Mesodermal cell (in vitro differentiated cells): Measurements from ENCODE around the gene MRPS7.
A peak's percentile ranks its signal among the peaks of the same experiment; 100 is the strongest.
"Not testable (repeated sequence)": the region's sequence is repeated elsewhere in the genome, so short reads cannot be mapped to it uniquely, and the experiment has no call there.

Source experiments
- H3K27ac ChIP-seq: 2 replicates; pipeline ENCODE4 v1.7.0; 2013; ENCODE audit warnings: mild to moderate bottlenecking, low read depth, low read length, moderate library complexity; ENCODE audit not compliant: severe bottlenecking
- H3K36me3 ChIP-seq: 2 replicates; pipeline ENCODE4 v1.7.1; 2013; ENCODE audit warnings: mild to moderate bottlenecking, low read length, moderate library complexity; ENCODE audit not compliant: control insufficient read depth, insufficient read depth
- H3K4me1 ChIP-seq: one replicate; pipeline ENCODE4 v1.7.1; 2013; ENCODE audit warnings: mild to moderate bottlenecking, low read length; ENCODE audit not compliant: insufficient read depth, control insufficient read depth, poor library complexity, severe bottlenecking
- H3K4me3 ChIP-seq: 2 replicates; pipeline ENCODE4 v1.7.0; 2013; ENCODE audit warnings: low read length, control low read depth, mild to moderate bottlenecking; ENCODE audit not compliant: insufficient read depth, poor library complexity, severe bottlenecking; ENCODE audit errors: extremely low read depth
- H3K9me3 ChIP-seq: 2 replicates; pipeline ENCODE4 v1.7.1; 2013; ENCODE audit warnings: mild to moderate bottlenecking, low read length, moderate library complexity; ENCODE audit not compliant: control insufficient read depth
- WGBS, 2 experiments: methylation state at CpG; one replicate each; pipeline ENCODE4 v1.1.5; 2013; ENCODE audit warnings: missing lambda C conversion rate in 2 of 2; ENCODE audit not compliant: insufficient coverage in 2 of 2; 5-methylcytosine and 5-hydroxymethylcytosine counted together

The MRPS7 gene

DNA sequence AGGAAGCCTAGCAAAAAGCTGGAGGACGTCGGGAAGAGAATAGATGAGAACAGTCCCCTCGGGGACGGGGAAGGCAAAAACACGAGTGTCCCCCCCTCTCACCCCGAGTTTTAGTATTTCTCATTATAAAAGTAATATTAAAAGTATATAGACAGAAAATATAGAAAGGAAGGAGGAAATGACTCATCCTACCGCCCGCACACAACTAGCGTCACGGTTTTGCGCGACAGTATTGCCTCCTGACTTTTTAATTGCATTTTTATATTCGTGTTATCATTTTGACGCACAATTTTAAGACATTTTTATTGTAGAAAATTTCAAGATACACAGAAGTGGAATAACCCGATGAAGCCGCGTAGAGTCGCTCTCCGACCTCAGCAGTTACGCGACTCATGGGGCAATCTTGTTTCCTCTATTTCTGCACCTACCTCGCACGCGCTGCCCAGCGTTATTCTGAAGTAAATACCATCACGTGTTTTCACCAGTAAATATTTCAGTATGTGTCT is 28.2 kb downstream of the MRPS7 start:
- peaks cover 7% of the 10 kb centered on the region for H3K36me3 ChIP-seq
- peak overlapping the region; percentile 80 for H3K4me3 ChIP-seq
- H3K27ac ChIP-seq = no peak overlapping the region
- WGBS, 2 experiments = 92 to 94% methylated on average over 7 to 9 of the region's 26 CpGs
- no peaks in the 10 kb centered on the region for H3K4me1 ChIP-seq
- H3K9me3 ChIP-seq = no peaks in the 10 kb centered on the region

GRCh38 chr17:75292810-75293448 is 31.2 kb downstream of the MRPS7 start:
- H3K27ac ChIP-seq, H3K9me3 ChIP-seq, H3K4me1 ChIP-seq, H3K4me3 ChIP-seq, H3K36me3 ChIP-seq: not testable (repeated sequence)
- 86 to 89% methylated on average over 14 to 16 of the region's 16 CpGs for whole genome bisulfite sequencing, 2 experiments

DNA sequence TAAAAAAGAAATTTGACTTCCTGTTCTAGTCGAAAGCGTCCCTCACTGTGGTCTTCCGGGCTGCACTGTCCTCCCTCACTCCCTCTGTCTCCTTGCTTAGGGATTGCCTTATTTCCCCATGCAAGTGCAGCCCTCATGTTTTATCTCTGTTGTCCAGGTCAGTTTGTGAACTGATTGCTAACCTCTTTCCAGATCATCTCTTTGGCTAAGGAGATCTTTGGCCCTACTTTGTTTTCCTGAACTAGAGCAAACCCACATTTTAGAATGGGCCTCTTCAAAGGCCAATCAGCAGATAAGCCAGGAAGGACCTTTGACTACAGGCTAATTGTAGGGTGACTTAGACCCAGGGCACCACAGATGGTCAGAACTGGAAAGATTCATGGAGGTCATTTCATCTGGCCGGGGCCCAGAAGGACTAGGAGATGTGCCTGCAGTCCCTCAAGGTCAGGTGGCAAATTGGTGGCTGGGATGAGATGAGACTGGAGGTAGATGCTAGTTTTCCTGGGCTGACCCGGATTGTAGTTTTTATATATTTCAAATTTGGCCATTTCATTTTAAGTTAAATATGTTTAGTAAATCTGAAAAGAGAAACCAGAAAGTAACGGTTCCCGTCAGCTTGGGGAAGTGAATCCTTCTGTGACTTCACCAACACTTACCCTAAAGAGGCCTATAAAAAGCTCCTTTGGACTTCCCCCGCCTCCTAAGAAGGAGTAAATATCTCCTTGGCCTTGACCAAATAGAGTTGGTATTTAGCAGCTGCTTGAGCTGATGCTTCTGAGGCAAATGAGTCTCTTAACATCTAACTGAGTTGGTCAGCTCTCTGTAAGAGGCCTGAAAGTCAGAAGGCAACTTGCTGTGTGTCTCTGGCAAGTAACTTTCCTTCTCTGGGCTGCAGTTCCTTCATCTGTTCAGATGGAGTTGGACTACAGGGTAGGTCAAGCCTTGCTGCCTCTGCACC is 33.8 kb downstream of the MRPS7 start:
- no peaks in the 10 kb centered on the region for H3K9me3 ChIP-seq
- no peak overlapping the region for H3K4me3 ChIP-seq
- WGBS, 2 experiments = 92 to 100% methylated on average over 4 of the region's 8 CpGs
- H3K4me1 ChIP-seq = no peaks in the 10 kb centered on the region
- H3K27ac ChIP-seq = no peak overlapping the region
- H3K36me3 ChIP-seq = no peaks in the 10 kb centered on the region

GRCh38 chr17:75300280-75300679 is 38.6 kb downstream of the MRPS7 start:
- Histone ChIP-seq H3K9me3 (no peaks in the 10 kb centered on the region), H3K27ac (no peak overlapping the region), H3K4me3 (no peak overlapping the region), H3K36me3 (no peaks in the 10 kb centered on the region), H3K4me1 (no peaks in the 10 kb centered on the region)
- 95% methylated on average over 4 of the region's 7 CpGs; no CpG with 5 or more reads in 1 of the 2 experiments for WGBS, 2 experiments

DNA sequence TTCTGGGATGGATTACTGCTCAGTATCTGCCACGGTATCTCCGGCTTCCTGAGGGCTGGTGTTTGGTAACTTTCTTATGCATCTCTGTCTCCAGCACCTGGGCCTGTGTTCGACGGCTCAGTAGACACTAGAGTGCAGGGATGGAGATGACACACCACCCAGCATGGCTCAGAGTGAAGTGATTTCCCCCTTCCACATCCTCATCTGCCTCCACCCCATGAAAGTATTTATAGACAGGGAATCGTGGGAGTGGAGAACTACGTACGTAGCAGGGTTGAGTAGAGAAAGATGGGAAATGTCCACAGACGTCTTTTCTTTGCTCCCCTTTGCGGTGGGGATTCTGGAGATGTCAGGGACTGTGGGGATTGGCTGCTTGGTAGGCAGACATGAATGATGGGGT is 39.4 kb downstream of the MRPS7 start:
- Histone ChIP-seq H3K4me1 (no peaks in the 10 kb centered on the region), H3K27ac (no peak overlapping the region)
- WGBS, 2 experiments = 89 to 96% methylated on average over 3 to 7 of the region's 9 CpGs

DNA sequence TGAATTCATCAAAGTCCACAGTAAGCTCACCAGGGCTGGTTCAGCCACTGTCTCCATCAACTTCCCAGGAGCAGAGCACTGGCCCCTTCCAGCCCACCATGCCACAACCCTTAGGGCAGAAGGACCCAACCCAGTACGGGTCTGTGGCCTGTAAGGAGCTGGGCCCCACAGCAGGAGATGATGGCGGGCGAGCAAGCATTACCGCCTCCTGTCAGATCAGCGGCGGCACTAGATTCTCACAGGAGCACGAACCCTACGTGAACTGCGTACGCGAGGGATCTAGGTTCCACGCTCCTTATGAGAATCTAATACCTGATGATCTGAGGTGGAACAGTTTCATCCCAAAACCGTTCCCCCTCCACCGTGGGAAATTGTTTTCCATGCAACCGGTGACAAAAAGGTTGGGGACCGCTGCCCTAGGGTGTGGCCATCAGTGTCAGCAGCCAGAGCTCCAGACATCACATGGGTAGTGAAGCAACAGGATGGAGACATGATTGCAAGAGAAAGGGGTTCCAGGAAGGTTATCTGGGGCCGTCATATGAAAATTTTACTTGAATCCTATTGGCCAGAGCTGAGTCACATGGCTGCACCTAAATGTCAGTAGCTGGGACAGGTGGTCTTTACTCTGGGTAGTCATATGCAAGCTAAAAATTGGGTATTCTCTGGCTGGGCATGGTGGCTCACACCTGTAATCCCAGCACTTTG is 40.0 kb downstream of the MRPS7 start:
- Histone ChIP-seq H3K9me3 (no peaks in the 10 kb centered on the region), H3K4me1 (no peaks in the 10 kb centered on the region), H3K36me3 (no peaks in the 10 kb centered on the region), H3K4me3 (no peak overlapping the region), H3K27ac (no peak overlapping the region)
- WGBS, 2 experiments = 90 to 97% methylated on average over 11 to 16 of the region's 17 CpGs

More for the DNA sequence above, 39.4 kb downstream of the MRPS7 start:
- Histone ChIP-seq H3K4me3 (no peak overlapping the region), H3K36me3 (no peaks in the 10 kb centered on the region), H3K9me3 (no peaks in the 10 kb centered on the region)

DNA sequence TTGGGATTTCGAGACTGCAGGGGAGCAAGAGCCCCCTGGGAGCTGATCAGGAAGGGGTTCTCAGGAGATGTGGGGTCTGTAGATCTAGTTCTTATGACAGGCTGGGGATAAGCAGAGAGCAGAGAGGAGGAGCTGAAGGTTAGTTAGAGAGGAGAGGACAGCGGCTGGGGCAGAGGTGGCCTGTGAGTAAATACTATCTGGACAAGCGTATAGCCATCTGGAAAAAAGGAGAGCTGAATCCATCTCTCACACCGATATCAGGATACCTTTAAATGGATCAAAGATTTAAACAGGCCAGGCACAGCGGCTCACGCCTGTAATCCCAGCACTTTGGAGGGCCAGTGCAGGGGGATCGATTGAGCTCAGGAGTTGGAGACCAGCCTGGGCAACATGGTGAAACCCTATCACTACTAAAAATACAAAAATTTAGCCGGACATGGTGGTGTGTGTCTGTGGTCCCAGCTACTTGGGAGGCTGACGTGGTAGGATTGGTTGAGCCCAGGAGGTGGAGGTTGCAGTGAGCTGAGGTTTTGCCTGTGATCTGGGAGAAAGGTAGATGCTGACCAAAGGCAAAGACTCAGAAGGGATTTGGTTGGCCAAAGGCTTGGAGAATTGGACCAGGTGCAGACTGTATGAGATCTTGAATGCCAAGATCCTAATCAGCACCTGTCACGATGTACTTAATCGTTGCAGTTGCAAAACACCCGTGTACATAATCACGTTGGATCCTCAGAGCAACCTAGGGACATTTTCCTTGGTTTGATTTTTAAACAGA is 46.5 kb downstream of the MRPS7 start:
- H3K36me3 ChIP-seq = no peaks in the 10 kb centered on the region
- no peak overlapping the region for H3K27ac ChIP-seq
- WGBS, 2 experiments = 90 to 96% methylated on average over 10 to 12 of the region's 13 CpGs
- no peak overlapping the region for H3K4me3 ChIP-seq
- no peaks in the 10 kb centered on the region for H3K9me3 ChIP-seq
- H3K4me1 ChIP-seq = no peaks in the 10 kb centered on the region

GRCh38 chr17:75308732-75309629 is 47.3 kb downstream of the MRPS7 start:
- 90 to 91% methylated on average over 11 to 17 of the region's 20 CpGs for WGBS, 2 experiments
- H3K4me3 ChIP-seq = no peak overlapping the region
- no peaks in the 10 kb centered on the region for H3K4me1 ChIP-seq
- no peaks in the 10 kb centered on the region for H3K9me3 ChIP-seq
- no peaks in the 10 kb centered on the region for H3K36me3 ChIP-seq
- H3K27ac ChIP-seq = no peak overlapping the region

DNA sequence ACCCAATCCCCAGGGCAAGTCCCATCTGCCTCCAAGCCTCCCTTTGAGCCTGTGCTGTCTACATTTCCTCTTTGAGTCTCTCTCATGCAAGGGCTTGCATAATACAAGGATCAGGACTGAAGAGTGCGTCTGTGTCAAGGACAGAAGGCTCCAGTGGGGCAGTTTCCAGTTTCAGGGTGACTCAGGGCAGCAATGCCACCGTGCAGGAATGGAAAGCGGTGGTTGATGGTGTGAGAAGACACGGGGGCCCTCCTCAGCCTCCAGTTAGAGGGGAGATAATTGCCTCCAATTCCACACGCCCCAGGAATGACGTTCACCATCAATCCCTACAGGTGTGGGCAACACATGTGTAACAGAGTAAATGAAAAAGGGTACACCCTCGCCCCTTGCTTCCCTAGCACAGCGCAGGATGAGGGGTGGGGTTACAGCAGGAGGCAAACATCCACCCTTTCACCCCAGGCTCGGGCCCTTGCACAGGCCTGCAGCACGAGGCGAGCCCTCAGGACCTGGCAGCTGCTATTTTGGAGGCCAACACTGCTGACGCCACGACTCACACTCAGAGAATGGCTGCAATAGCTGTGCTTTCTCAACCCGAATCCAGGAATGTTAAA is 52.4 kb downstream of the MRPS7 start:
- H3K27ac ChIP-seq = no peak overlapping the region
- peaks cover 16% of the 10 kb centered on the region for H3K36me3 ChIP-seq
- 82 to 89% methylated on average over 6 to 11 of the region's 14 CpGs for WGBS, 2 experiments
- H3K4me3 ChIP-seq = no peak overlapping the region
- no peaks in the 10 kb centered on the region for H3K4me1 ChIP-seq
- no peaks in the 10 kb centered on the region for H3K9me3 ChIP-seq
